Astrocyte (in vitro differentiated cells and primary cell): ENCODE measurements around the gene FRMD4A. TPM values are rescaled to one million over a fixed set of nuclear protein-coding genes. Genes with fewer than 3 reads are reported as not detected.

Experiments used
- DNase-seq: peaks from one replicate; pipeline ENCODE4 v3.0.0-alpha.2; 2010; ENCODE audit warnings: low read depth
- FAIRE-seq: peaks from 2 replicates; lab custom pipeline; 2011; peaks lifted over from hg19 to GRCh38; lab: Jason Lieb, UNC
- H2AFZ ChIP-seq: 2 replicates; pipeline ENCODE4 v1.6.0; 2012; ENCODE audit warnings: low read depth, low read length, inconsistent platforms
- H3K27ac ChIP-seq: 2 replicates; pipeline ENCODE4 v1.5.1; 2011; ENCODE audit warnings: low read depth, low read length, inconsistent platforms
- H3K27me3 ChIP-seq: 2 replicates; pipeline ENCODE4 v1.6.0; 2011; ENCODE audit warnings: low read length, inconsistent platforms; ENCODE audit not compliant: insufficient read depth
- H3K36me3 ChIP-seq: 2 replicates; pipeline ENCODE4 v1.5.1; 2011; ENCODE audit warnings: low read length, inconsistent platforms; ENCODE audit not compliant: insufficient read depth
- H3K4me1 ChIP-seq: 2 replicates; pipeline ENCODE4 v1.5.1; 2011; ENCODE audit warnings: low read length, inconsistent platforms; ENCODE audit not compliant: insufficient read depth
- H3K4me2 ChIP-seq: 2 replicates; pipeline ENCODE4 v1.6.0; 2012; ENCODE audit warnings: low read length, inconsistent platforms
- H3K4me3 ChIP-seq: 2 replicates; pipeline ENCODE4 v1.5.1; 2011; ENCODE audit warnings: low read depth, mild to moderate bottlenecking, low read length, inconsistent platforms; ENCODE audit not compliant: insufficient read depth
- H3K79me2 ChIP-seq: 2 replicates; pipeline ENCODE4 v1.6.0; 2012; ENCODE audit warnings: mild to moderate bottlenecking, low read length, inconsistent platforms; ENCODE audit not compliant: insufficient read depth
- H3K9ac ChIP-seq: 2 replicates; pipeline ENCODE4 v1.6.0; 2012; ENCODE audit warnings: mild to moderate bottlenecking, low read length, inconsistent platforms
- H3K9me3 ChIP-seq: 2 replicates; pipeline ENCODE4 v1.5.1; 2012; ENCODE audit warnings: low read depth, mild to moderate bottlenecking, low read length, inconsistent platforms; ENCODE audit not compliant: insufficient read depth
- H4K20me1 ChIP-seq: 2 replicates; pipeline ENCODE4 v1.6.0; 2012; ENCODE audit warnings: low read length, inconsistent platforms; ENCODE audit not compliant: insufficient read depth
- H3K27ac Mint-ChIP-seq: one replicate; pipeline ENCODE4 v1.8.0; 2021; ENCODE audit warnings: mild to moderate bottlenecking, mixed read lengths; ENCODE audit not compliant: unreplicated experiment
- H3K27me3 Mint-ChIP-seq: one replicate; pipeline ENCODE4 v1.8.0; 2021; ENCODE audit warnings: low read depth, mixed read lengths; ENCODE audit not compliant: unreplicated experiment
- H3K36me3 Mint-ChIP-seq: one replicate; pipeline ENCODE4 v1.8.0; 2021; ENCODE audit warnings: low read depth, mixed read lengths; ENCODE audit not compliant: unreplicated experiment
- H3K4me1 Mint-ChIP-seq: one replicate; pipeline ENCODE4 v1.8.0; 2021; ENCODE audit warnings: low read depth, mixed read lengths; ENCODE audit not compliant: unreplicated experiment
- H3K4me3 Mint-ChIP-seq: one replicate; pipeline ENCODE4 v1.8.0; 2021; ENCODE audit warnings: mild to moderate bottlenecking, moderate library complexity, mixed read lengths; ENCODE audit not compliant: unreplicated experiment
- H3K9me3 Mint-ChIP-seq: one replicate; pipeline ENCODE4 v1.8.0; 2021; ENCODE audit warnings: mild to moderate bottlenecking, mixed read lengths; ENCODE audit not compliant: unreplicated experiment
- EZH2 ChIP-seq: IDR thresholded peaks from 2 replicates; pipeline ENCODE4 v1.6.1; 2012; ENCODE audit warnings: mild to moderate bottlenecking, low read length, inconsistent platforms; ENCODE audit not compliant: insufficient read depth
- total RNA-seq: library from RNA; stranded (reverse); gene quantifications from 2 replicates; pipeline ENCODE4 v1.2.1, GENCODE V29; 2021
- TF ChIP-seq, protein P1 (sequence below): IDR thresholded peaks from 2 replicates; pipeline ENCODE4 v1.5.1; 2011; ENCODE audit warnings: low read depth, mild to moderate bottlenecking, inconsistent platforms, low read length, moderate library complexity; ENCODE audit not compliant: insufficient read depth

Gene FRMD4A
- total RNA-seq, 1 donor from 2014 or later = 82.5 TPM

DNA sequence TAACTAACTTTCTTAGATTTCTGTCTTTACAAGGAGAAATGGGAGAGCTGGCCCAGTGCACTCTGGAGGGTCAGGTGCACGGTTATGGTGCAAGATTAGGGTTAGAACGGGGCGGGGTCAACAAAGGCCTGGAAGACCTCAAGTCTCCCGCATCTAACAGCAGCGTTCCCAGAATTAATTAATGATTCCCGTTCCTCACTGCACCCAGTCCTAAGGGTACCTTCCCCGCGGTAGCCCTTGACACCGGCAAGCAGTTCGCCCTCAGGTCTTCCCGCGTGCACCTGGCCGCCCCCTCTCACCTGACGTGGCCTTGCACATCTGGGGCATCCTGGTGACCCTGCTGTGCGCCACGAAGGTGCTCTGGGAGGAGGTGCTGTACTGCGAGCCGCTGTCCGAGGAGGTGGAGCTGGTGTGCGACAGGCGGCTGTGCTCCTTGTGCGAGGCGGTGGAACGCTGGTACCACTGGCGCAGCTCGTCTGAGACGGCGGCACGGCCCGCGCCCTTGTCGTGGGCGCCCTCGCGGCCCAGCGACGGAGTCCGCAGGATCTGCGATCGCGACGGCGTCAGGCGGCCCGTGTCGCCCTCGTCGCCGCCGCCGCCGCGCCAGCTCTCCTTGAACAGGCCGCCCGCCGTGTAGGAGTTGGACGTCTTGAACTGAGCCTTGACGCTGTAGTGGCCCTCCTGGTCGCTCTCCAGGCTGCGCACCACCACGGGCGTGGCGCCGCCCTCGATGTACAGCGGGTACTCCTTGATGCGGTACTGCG lies 674.2 kb downstream of the FRMD4A start:
- peaks cover 19% of the 10 kb centered on the region for H3K4me1 Mint-ChIP-seq
- Histone ChIP-seq H3K27ac (no peak overlapping the region), H3K36me3 (peaks cover 82% of the 10 kb centered on the region), H3K27me3 (no peaks in the 10 kb centered on the region), H3K9me3 (no peaks in the 10 kb centered on the region), H3K4me1 (peaks cover 21% of the 10 kb centered on the region), H4K20me1 (peaks cover 46% of the 10 kb centered on the region), H2AFZ (no peak overlapping the region), H3K4me3 (no peak overlapping the region), H3K9ac (no peak overlapping the region), H3K79me2 (peaks cover 25% of the 10 kb centered on the region), H3K4me2 (no peak overlapping the region)
- FAIRE-seq (no peak), DNase-seq (no peak)
- no peak overlapping the region for H3K27ac Mint-ChIP-seq
- H3K9me3 Mint-ChIP-seq = no peaks in the 10 kb centered on the region
- H3K36me3 Mint-ChIP-seq = peaks cover 25% of the 10 kb centered on the region
- no peak overlapping the region for H3K4me3 Mint-ChIP-seq
- H3K27me3 Mint-ChIP-seq = no peaks in the 10 kb centered on the region
- no peak for TF ChIP-seq EZH2
- TF ChIP-seq, protein P1, sequence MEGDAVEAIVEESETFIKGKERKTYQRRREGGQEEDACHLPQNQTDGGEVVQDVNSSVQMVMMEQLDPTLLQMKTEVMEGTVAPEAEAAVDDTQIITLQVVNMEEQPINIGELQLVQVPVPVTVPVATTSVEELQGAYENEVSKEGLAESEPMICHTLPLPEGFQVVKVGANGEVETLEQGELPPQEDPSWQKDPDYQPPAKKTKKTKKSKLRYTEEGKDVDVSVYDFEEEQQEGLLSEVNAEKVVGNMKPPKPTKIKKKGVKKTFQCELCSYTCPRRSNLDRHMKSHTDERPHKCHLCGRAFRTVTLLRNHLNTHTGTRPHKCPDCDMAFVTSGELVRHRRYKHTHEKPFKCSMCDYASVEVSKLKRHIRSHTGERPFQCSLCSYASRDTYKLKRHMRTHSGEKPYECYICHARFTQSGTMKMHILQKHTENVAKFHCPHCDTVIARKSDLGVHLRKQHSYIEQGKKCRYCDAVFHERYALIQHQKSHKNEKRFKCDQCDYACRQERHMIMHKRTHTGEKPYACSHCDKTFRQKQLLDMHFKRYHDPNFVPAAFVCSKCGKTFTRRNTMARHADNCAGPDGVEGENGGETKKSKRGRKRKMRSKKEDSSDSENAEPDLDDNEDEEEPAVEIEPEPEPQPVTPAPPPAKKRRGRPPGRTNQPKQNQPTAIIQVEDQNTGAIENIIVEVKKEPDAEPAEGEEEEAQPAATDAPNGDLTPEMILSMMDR = no peak

DNA sequence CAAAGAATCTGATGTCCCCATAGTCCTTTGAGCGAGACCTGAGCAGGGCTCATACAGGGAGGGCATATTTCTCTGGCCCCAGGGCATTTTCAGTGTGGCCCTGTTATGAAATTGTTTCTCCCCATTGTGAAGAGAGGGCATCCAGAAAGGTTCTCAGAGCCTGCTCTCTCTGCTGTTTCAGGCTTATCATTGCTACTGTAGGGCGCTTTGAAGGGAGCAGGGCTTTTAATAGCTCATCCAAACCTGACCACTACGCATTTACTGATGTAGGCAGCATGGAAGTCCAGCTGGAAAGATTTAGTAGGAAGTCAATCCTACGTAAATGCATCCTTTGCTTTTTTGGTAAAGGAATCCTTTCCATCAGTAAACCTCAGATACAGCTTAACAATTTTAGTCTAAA lies 675.9 kb downstream of the FRMD4A start:
- no peak overlapping the region for H3K4me2 ChIP-seq
- H3K79me2 ChIP-seq = peaks cover 25% of the 10 kb centered on the region
- TF ChIP-seq, protein P1 = no peak
- TF ChIP-seq EZH2 = no peak
- no peak overlapping the region for H3K4me3 ChIP-seq
- H2AFZ ChIP-seq = no peak overlapping the region
- no peaks in the 10 kb centered on the region for H3K9me3 ChIP-seq
- no peak overlapping the region for H3K9ac ChIP-seq
- H3K27ac ChIP-seq = no peak overlapping the region
- Mint-ChIP-seq H3K27ac (no peak overlapping the region), H3K9me3 (peaks cover 1% of the 10 kb centered on the region), H3K4me3 (no peak overlapping the region), H3K36me3 (peaks cover 25% of the 10 kb centered on the region), H3K27me3 (no peaks in the 10 kb centered on the region), H3K4me1 (peaks cover 22% of the 10 kb centered on the region)
- peaks cover 87% of the 10 kb centered on the region for H3K36me3 ChIP-seq
- FAIRE-seq (no peak), DNase-seq (no peak)
- peaks cover 63% of the 10 kb centered on the region for H4K20me1 ChIP-seq
- peaks cover 10% of the 10 kb centered on the region for H3K4me1 ChIP-seq
- no peaks in the 10 kb centered on the region for H3K27me3 ChIP-seq
